GM12873 (cell line): ENCODE results near the gene MCUB.

Source experiments
- TF ChIP-seq, protein P1 (sequence below): IDR thresholded peaks from 2 replicates; pipeline ENCODE4 v1.5.1; 2012; ENCODE audit warnings: low read depth, mild to moderate bottlenecking, moderate library complexity, low read length, control low read depth; ENCODE audit not compliant: insufficient read depth; ENCODE audit errors: missing control alignments

The MCUB gene

DNA sequence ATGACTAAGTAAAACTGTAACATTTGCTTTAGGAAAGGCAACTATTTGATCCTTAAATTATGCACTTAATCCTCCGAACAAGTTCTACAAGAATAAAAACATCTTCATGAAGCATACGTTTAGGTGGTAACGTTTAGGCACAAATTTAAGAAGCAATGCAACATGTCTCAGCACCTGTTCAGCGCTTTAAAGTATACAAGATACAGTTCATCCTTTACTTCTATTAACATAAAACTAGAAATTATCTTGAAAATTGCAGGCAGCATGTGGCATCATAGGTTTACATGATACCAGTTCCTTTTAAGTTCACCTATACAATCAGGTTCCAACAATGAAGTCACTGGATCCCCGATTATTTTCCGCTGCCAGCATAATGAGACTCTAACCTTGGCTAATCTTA lies 168.3 kb downstream of the MCUB start:
- TF ChIP-seq, protein P1, sequence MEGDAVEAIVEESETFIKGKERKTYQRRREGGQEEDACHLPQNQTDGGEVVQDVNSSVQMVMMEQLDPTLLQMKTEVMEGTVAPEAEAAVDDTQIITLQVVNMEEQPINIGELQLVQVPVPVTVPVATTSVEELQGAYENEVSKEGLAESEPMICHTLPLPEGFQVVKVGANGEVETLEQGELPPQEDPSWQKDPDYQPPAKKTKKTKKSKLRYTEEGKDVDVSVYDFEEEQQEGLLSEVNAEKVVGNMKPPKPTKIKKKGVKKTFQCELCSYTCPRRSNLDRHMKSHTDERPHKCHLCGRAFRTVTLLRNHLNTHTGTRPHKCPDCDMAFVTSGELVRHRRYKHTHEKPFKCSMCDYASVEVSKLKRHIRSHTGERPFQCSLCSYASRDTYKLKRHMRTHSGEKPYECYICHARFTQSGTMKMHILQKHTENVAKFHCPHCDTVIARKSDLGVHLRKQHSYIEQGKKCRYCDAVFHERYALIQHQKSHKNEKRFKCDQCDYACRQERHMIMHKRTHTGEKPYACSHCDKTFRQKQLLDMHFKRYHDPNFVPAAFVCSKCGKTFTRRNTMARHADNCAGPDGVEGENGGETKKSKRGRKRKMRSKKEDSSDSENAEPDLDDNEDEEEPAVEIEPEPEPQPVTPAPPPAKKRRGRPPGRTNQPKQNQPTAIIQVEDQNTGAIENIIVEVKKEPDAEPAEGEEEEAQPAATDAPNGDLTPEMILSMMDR, result no peak

DNA sequence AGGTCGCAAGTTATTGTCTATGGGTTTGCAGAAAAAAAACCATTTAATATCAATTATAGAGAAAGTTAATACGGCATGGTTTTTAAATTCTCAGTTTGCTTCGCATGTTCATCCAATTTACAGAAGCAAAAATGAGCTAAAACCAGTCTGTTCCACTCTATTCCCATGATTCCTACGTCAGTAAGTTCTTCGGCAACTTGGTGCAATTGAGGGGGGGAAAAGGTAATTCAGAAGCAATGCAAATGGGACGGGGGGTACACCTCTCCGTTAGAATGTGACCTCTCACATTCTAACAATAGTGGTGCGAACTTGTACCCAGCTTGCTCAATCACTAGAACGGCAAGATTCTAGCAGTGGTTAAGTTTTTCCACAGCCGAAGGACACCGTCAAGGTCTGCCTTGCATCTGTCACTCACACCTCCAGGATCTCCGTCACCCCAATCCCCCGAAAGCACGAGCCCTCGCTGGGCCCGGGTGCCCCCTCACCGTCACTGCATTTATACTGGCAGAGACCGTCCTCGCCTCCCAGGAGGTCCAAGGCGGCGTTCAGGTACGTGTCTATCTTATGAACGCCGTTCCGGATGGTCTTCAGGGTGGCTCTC lies 169.2 kb downstream of the MCUB start:
- TF ChIP-seq, protein P1, result no peak

DNA sequence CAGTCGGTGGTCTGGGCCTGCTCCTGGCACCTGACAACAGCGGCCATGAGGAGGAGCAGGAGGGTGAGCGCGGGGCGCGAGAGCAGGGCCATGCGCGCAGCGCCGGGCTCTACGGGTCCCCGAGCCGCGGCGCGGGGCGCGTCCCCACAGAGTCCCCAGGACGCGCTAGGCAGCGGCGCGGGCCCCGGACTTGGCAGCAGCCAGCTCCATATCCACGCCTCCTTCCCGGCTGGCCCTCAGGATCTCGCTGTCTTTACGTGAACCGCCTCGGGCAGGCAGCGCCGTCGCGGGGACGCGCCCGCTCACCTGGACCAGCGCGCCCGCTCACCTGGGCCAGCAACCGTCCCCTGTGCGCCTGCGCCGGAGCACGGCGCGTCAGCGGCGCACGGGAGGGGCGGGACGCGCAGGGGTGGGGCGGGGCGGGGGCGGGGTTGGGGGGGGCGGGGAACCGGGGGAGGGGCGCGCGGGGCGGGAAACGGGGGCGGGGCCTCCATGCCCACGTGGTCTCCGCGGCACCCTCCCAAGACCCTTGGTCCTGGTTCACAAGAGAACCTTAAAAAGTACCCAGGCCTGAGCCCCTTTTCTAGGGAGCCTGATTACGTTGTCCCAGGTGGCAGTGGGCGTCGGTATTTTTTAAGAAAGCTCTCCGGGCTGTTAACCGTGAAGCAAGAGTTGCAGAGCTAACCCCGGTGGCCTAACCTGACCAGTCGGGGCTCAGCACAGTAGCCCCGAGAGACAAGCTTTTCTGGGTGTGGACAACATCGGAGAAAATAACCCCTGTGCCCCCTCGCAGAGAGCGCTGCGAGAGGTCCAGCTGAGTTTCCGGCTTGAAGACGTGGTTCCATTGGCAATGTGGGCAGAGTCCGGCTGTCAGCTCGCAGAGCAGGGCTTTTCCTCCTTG lies 169.9 kb downstream of the MCUB start, which contains the start of gene PLA2G12A:
Gene PLA2G12A, minus strand, starts transcription at position 353 of the 901 bp plus-strand sequence. Its CDS starts 261 bp downstream, at position 92.
- TF ChIP-seq, protein P1, result no peak

DNA sequence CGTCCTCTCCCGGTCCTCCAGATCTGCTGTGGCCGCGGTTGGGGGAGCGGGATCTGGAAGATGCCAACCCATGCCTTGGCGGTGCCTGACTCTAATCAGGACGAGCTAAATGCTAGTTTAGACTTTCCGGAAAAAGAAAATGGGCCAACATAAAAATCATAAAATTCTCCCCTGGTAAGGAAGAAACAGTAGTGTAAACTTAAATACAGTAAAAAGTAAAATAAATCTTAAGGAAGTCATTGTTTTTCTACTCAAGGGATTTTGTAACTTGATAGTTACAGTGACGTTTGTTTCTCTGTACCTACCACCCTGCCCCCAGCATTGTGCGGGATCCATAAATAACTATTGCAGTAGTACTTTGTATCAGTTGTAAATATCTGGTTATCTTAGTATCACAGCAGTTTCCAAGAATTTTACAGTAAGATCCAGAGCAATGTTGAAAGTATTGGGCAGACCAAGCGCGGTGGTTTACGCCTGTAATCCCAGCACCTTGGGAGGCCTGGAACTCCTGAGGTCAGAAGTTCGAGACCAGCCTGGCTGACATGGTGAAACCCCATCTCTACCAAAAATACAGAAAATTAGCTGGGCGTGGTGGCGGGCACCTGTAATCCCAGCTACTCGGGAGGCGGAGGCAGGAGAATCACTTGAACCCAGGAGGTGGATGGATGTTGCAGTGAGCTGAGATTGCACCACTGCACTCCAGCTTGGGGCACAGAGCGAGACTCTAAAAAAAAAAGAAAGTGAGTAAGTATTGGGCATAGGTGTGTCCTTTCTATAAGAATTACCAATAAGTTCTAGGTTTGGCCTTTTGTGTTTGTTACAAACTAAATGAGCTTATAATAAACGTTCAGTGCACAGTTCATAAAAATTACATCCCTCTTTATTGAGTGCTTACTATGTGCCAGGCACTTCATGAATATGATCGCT lies 170.8 kb downstream of the MCUB start:
- TF ChIP-seq, protein P1, result no peak

DNA sequence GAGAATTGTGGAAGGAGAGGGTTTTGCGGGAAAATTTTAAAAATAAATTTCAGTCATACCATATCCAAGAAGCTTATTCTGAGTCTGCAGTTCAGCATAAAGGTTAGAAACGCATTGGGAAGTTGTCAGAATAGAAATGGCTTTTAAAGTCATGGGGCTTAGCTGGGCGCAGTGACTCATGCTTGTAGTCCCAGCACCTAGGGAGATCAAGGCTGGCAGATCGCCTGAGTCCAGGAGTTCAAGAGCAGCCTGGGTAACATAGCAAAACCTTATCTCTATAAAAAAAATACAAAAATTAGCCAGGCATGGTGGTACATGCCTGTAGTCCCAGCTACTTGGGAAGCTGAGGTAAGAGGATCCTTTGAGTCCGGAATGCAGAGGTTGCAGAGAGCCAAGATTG lies 173.7 kb downstream of the MCUB start:
- TF ChIP-seq, protein P1, result no peak

DNA sequence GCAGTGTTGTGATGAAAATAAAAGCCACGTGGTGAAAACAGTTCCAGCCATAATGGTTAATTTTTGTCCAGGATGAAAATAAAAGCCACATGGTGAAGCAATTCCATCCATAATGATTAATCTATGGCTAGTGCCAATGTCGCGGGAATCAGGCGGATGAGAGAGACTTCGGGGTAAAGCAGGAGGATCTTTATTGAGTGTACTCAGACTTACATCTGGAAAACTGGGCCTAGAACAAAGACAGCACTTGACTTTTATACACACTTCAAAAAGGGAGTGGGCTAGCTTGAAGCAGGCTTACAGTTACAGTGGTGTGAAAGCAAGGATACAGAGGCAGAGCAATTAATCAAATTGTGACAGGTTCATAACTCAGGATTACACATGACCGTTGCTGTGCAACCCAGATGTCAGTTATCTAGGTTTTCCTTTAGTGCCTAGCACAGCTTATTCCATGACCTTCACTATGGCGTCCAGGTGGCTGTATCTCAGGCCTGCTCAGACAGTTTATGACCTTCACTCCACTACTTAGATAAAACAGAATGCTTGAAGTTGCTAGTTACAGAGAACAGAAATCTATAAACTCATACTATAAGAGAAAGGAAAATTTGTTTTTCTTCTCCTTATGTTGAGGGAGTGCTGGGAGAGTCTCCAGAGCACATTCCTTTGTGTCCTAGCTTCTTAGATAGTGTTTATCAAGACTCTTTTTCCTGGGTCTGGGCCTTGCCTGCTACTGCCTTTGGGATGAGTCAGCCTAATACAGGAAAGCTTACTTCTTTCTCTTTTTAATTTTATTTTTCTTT lies 175.7 kb downstream of the MCUB start:
- TF ChIP-seq, protein P1, result no peak
